Panc1 (cell line): ENCODE data around the gene EXD3. TPM values are rescaled to one million over a fixed set of nuclear protein-coding genes. Genes with fewer than 3 reads are reported as not detected.

Experiments
- ATAC-seq: fragments of 200-7000 bp; cut with Tn5 transposase; 2 replicates; pipeline ENCODE4 v1.9.1; 2020; ENCODE audit warnings: mild to moderate bottlenecking, moderate library complexity
- BruUV-seq: library from RNA; stranded (reverse); fragments of 400-500 nt; replicated peaks from 2 replicates; lab custom pipeline; 2021; lab: Mats Ljungman, UMichigan
- CTCF ChIA-PET: fragments of 300-600 bp; sonication (Branson Sonifier 250); formaldehyde crosslinking; loops from one replicate; lab custom pipeline; 2022; ENCODE audit warnings: antibody characterized with exemption; lab: Charles Lee
- POLR2A ChIA-PET: fragments of 300-600 bp; sonication (Branson Sonifier 250); formaldehyde crosslinking; loops from one replicate; lab custom pipeline; 2022; ENCODE audit warnings: antibody characterized with exemption; lab: Charles Lee
- DNase-seq: peaks from one replicate; pipeline ENCODE4 v3.0.0-alpha.2; 2010; ENCODE audit warnings: low read depth, low spot score
- H3K27ac ChIP-seq: 2 replicates; pipeline ENCODE4 v1.5.1; 2011; ENCODE audit warnings: mild to moderate bottlenecking, low read length, inconsistent platforms
- H3K27me3 ChIP-seq: fragments of 200-500 bp; sonication (Bioruptor generic); 2 replicates; pipeline ENCODE4 v1.6.0; 2014; ENCODE audit warnings: low read length, inconsistent platforms; ENCODE audit not compliant: control insufficient read depth, insufficient read depth
- H3K36me3 ChIP-seq: fragments of 200-500 bp; sonication (Bioruptor generic); 2 replicates; pipeline ENCODE4 v1.5.1; 2014; ENCODE audit warnings: inconsistent platforms, mild to moderate bottlenecking, low read length, moderate library complexity; ENCODE audit not compliant: control insufficient read depth, insufficient read depth
- H3K4me1 ChIP-seq: 2 replicates; pipeline ENCODE4 v1.5.1; 2011; ENCODE audit warnings: inconsistent platforms, mild to moderate bottlenecking, low read length, moderate library complexity; ENCODE audit not compliant: control insufficient read depth, insufficient read depth
- H3K4me3 ChIP-seq, 2 experiments: 2 replicates each; pipeline ENCODE4 v1.5.1; 2011 to 2012; ENCODE audit warnings: low read depth in 2 of 2, low read length in 2 of 2, mild to moderate bottlenecking in 2 of 2, inconsistent platforms in 1 of 2, moderate library complexity in 1 of 2
- H3K9me3 ChIP-seq: fragments of 200-500 bp; sonication (Bioruptor generic); 2 replicates; pipeline ENCODE4 v1.5.1; 2014; ENCODE audit warnings: low read depth, mild to moderate bottlenecking, inconsistent platforms, low read length, moderate library complexity; ENCODE audit not compliant: control insufficient read depth, insufficient read depth
- CTCF ChIP-seq: fragments of 450-650 bp; IDR thresholded peaks from 2 replicates; pipeline ENCODE4 v1.5.1; 2017; ENCODE audit warnings: mild to moderate bottlenecking
- POLR2AphosphoS5 ChIP-seq: IDR thresholded peaks from 2 replicates; pipeline ENCODE4 v1.6.1; 2012; ENCODE audit warnings: mild to moderate bottlenecking, low read depth, low read length, moderate library complexity
- REST ChIP-seq, 2 experiments: IDR thresholded peaks; 2 replicates each; pipeline ENCODE4 v1.6.1; 2011 to 2012; ENCODE audit warnings: low read depth in 2 of 2, control low read depth in 1 of 2, low read length in 1 of 2, mild to moderate bottlenecking in 1 of 2, moderate library complexity in 1 of 2; ENCODE audit not compliant: insufficient read depth in 1 of 2
- SIN3A ChIP-seq: IDR thresholded peaks from 2 replicates; pipeline ENCODE4 v1.6.1; 2012; ENCODE audit warnings: low read depth, mild to moderate bottlenecking, low read length, moderate library complexity, borderline replicate concordance; ENCODE audit not compliant: insufficient read depth
- TCF7L2 ChIP-seq: IDR thresholded peaks from 2 replicates; pipeline ENCODE4 v1.6.1; 2011; ENCODE audit warnings: mild to moderate bottlenecking, low read depth, low read length, inconsistent platforms
- in situ Hi-C: cut with HindIII; loops from 2 replicates; pipeline ENCODE4 v1.10.0; 2016; ENCODE audit warnings: low sequenced_read_pairs, low pct_unique_long_range_greater_than_20kb
- intact Hi-C: fragments of 100-400 bp; cut with micrococcal nuclease; formaldehyde crosslinking; loops from one replicate; pipeline ENCODE4 v1.10.0; 2022; ENCODE audit not compliant: unreplicated experiment
- total RNA-seq: library from RNA; stranded (reverse); gene quantifications from one replicate; pipeline ENCODE4 v1.2.1, GENCODE V29; 2021; ENCODE audit not compliant: unreplicated experiment

The EXD3 gene
- total RNA-seq, 1 experiment from 2014 or later = 9.2 TPM

GRCh38 chr9:137445930-137446431 is 23.0 kb upstream of the EXD3 start:
- BruUV-seq = no TSS peak
- Histone ChIP-seq H3K36me3 (no peaks in the 10 kb centered on the region), H3K9me3 (no peaks in the 10 kb centered on the region), H3K4me1 (peaks cover 9% of the 10 kb centered on the region), H3K27ac (no peak overlapping the region), H3K4me3 (no peak overlapping the region), H3K27me3 (no peaks in the 10 kb centered on the region)
- ATAC-seq = no peak
- in situ Hi-C loops (no loop called here), intact Hi-C loops (no loop called here)
- CTCF ChIA-PET = no interaction called here
- DNase-seq = no peak
- TF ChIP-seq REST (IDR thresholded peaks at IDR 0.05; ENCODE audit: insufficient read depth in 1 of 2, low read depth in 2 of 2, low read length in 1 of 2) = no peak
- TF ChIP-seq CTCF = no peak
- TF ChIP-seq TCF7L2 = no peak
- no peak for TF ChIP-seq POLR2AphosphoS5
- TF ChIP-seq SIN3A = no peak
- POLR2A ChIA-PET = no interaction called here

GRCh38 chr9:137445275-137445807 is 22.4 kb upstream of the EXD3 start:
- DNase-seq (peak; percentile 41), ATAC-seq (peak; percentile 52)
- H3K36me3 ChIP-seq = no peaks in the 10 kb centered on the region
- H3K27me3 ChIP-seq = no peaks in the 10 kb centered on the region
- TF ChIP-seq SIN3A (no peak), POLR2AphosphoS5 (no peak), REST (IDR thresholded peaks at IDR 0.05; ENCODE audit: insufficient read depth in 1 of 2, low read depth in 2 of 2, low read length in 1 of 2) (no peak), CTCF (peak; percentile 88), TCF7L2 (no peak)
- in situ Hi-C loops (no loop called here), intact Hi-C loops (no loop called here)
- H3K27ac ChIP-seq = no peak overlapping the region
- ChIA-PET POLR2A (no interaction called here), CTCF (no interaction called here)
- H3K4me1 ChIP-seq = peaks cover 9% of the 10 kb centered on the region
- H3K4me3 ChIP-seq = no peak overlapping the region; a peak in 1 of 4 replicates
- no TSS peak for BruUV-seq
- no peaks in the 10 kb centered on the region for H3K9me3 ChIP-seq
